GM23248 (cell line): ENCODE measurements around the gene KAZN.

Experiments used
- EZH2 ChIP-seq: fragments of 200-600 bp; sonication (generic); IDR thresholded peaks from 2 replicates; pipeline ENCODE4 v1.6.1; 2018; ENCODE audit warnings: antibody characterized with exemption, mild to moderate bottlenecking; ENCODE audit not compliant: insufficient read depth, poor library complexity, severe bottlenecking
- EZH2phosphoT487 ChIP-seq: fragments of 200-600 bp; sonication (generic); IDR thresholded peaks from 2 replicates; pipeline ENCODE4 v1.6.1; 2018; ENCODE audit warnings: antibody characterized with exemption, moderate library complexity, mild to moderate bottlenecking, low read depth; ENCODE audit not compliant: insufficient read depth

DNA sequence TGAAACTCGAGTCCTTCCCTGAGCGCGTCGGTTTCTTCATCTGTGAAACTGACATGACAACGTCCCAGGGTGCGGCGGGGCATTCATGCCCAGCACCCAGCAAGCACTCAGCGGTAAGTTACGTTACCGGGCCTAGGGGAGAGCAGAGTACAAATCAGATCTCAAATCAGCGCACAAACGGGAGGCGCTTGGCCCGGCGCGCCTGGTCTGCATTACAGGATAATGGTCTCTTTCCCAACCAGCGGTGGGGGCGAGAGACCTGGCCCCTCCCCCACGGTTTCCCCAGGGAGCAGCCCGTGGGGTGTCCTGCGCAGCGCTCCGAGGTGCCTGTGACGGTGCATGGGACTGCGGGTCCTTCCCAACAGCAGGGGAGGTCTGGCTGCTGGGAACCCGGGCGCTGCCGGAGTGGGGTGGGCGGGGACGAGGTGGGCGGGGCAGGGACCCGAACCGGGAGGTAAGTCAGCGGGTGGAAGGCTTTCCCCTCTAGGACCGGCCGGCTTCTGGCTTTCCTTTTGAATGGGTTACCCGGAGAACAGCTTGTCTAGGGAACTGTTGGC lies 556.1 kb downstream of the KAZN start:
- TF ChIP-seq EZH2 (no peak), EZH2phosphoT487 (no peak)
